Skeletal muscle tissue (tissue), 4 donors: ENCODE results near the gene KIR2DL4. TPM values are rescaled to one million over a fixed set of nuclear protein-coding genes. Genes with fewer than 3 reads are reported as not detected.
"Not testable (repeated sequence)": the region's sequence is repeated elsewhere in the genome, so short reads cannot be mapped to it uniquely, and the experiment has no call there.

Experiments used
- H3K27ac ChIP-seq: one replicate; pipeline ENCODE4 v1.7.0; 2013; ENCODE audit warnings: mild to moderate bottlenecking, low read depth, low read length, inconsistent platforms
- H3K27me3 ChIP-seq, 3 donors: one replicate each; pipeline ENCODE4 v1.7.0; 2013; ENCODE audit warnings: low read length in 3 of 3; ENCODE audit not compliant: control insufficient read depth in 3 of 3, insufficient read depth in 3 of 3
- H3K36me3 ChIP-seq, 3 donors: one replicate each; pipeline ENCODE4 v1.7.0; 2013; ENCODE audit warnings: low read length in 3 of 3; ENCODE audit not compliant: control insufficient read depth in 3 of 3, insufficient read depth in 3 of 3
- H3K4me1 ChIP-seq, 3 donors: one replicate each; pipeline ENCODE4 v1.7.0; 2013; ENCODE audit warnings: low read length in 3 of 3, mild to moderate bottlenecking in 3 of 3; ENCODE audit not compliant: control insufficient read depth in 3 of 3, insufficient read depth in 3 of 3
- H3K4me3 ChIP-seq, 3 donors: one replicate each; pipeline ENCODE4 v1.7.0; 2013; ENCODE audit warnings: low read length in 3 of 3
- H3K9ac ChIP-seq, 3 donors: one replicate each; pipeline ENCODE4 v1.7.0; 2013; ENCODE audit warnings: low read length in 3 of 3, mild to moderate bottlenecking in 3 of 3, moderate library complexity in 2 of 3, low read depth in 1 of 3
- H3K9me3 ChIP-seq, 3 donors: one replicate each; pipeline ENCODE4 v1.7.0; 2013; ENCODE audit warnings: low read length in 3 of 3; ENCODE audit not compliant: control insufficient read depth in 3 of 3
- total RNA-seq: library from RNA; depleted of rRNA; stranded (reverse); fragments of >200 nt; gene quantifications from one replicate; pipeline ENCODE4 v1.2.3, GENCODE V29; 2014
- donor health status: Osteomylitis.

The KIR2DL4 gene
- total RNA-seq, 1 donor from 2014 or later: not detected

- Histone ChIP-seq H3K27ac (no peak overlapping the region), H3K4me1 (no peaks in the 10 kb centered on the region), H3K9me3 (peaks cover 0 to 1% (median 0%) of the 10 kb centered on the region in 3 donors), H3K27me3 (no peaks in the 10 kb centered on the region), H3K4me3 (no peak overlapping the region), H3K9ac (no peak overlapping the region), H3K36me3 (no peaks in the 10 kb centered on the region)
Measured at GRCh38 chr19:54795758-54796157, 7.7 kb upstream of the KIR2DL4 start.

DNA sequence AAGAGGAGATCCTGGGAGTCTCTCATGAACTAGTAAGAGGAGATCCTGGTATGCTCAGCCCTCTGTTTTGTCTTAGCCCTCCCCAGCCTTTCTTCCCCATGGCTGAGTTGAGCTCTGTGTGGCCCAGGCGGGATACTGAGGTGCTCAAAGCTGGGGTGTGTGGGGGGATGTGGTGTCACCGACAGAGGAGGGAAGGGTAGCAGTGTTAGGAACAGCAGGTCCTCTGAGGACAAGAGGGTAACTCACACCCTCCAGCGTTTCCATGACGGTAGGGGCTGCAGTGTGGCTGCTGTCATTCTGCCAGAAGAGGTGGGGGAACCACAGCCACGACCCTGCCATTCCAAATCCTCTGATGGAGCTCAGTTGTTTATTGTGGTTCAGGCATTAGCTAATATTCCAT, 691 bp downstream of the KIR2DL4 start:
- H3K4me1 ChIP-seq: no peaks in the 10 kb centered on the region
- no peaks in the 10 kb centered on the region for H3K9me3 ChIP-seq
- H3K36me3 ChIP-seq: no peaks in the 10 kb centered on the region
- no peak overlapping the region for H3K9ac ChIP-seq
- no peak overlapping the region for H3K4me3 ChIP-seq
- H3K27me3 ChIP-seq: no peaks in the 10 kb centered on the region
- no peak overlapping the region for H3K27ac ChIP-seq

GRCh38 chr19:54804571-54804970, 1.2 kb downstream of the KIR2DL4 start:
- no peaks in the 10 kb centered on the region for H3K4me1 ChIP-seq
- H3K27ac ChIP-seq: no peak overlapping the region
- H3K4me3 ChIP-seq: no peak overlapping the region
- no peaks in the 10 kb centered on the region for H3K36me3 ChIP-seq
- no peaks in the 10 kb centered on the region for H3K27me3 ChIP-seq
- no peaks in the 10 kb centered on the region for H3K9me3 ChIP-seq
- no peak overlapping the region for H3K9ac ChIP-seq

DNA sequence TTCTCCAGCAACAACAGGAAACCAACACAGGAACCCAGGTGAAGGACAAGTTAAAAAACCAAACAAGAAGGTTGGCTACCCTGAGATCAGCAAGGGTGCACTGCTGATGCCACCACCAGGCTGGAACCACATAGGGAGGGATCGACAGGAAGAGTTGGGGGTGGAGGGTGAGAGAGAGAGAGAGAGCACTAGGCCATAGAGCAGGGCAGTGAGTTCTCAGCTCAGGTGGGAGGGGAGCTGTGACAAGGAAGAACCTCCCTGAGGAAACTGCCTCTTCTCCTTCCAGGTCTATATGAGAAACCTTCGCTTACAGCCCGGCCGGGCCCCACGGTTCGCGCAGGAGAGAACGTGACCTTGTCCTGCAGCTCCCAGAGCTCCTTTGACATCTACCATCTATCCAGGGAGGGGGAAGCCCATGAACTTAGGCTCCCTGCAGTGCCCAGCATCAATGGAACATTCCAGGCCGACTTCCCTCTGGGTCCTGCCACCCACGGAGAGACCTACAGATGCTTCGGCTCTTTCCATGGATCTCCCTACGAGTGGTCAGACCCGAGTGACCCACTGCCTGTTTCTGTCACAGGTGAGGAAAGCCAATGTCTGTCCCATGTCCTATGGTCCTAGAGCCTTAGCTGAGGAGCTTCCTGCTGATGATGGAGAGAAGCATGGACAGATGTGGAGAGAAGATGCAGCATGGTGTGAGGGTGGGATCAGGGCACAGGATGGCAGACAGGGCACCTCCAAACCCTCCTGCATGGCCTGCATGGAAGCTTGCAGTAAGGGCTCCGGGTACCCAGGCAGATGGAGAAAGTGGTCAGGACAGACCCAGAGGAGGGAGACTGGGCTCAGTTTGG, 2.5 kb downstream of the KIR2DL4 start:
- no peaks in the 10 kb centered on the region for H3K9me3 ChIP-seq
- no peaks in the 10 kb centered on the region for H3K27me3 ChIP-seq
- H3K4me1 ChIP-seq: no peaks in the 10 kb centered on the region
- no peaks in the 10 kb centered on the region for H3K36me3 ChIP-seq
- no peak overlapping the region for H3K9ac ChIP-seq
- H3K4me3 ChIP-seq: no peak overlapping the region
- H3K27ac ChIP-seq: no peak overlapping the region

DNA sequence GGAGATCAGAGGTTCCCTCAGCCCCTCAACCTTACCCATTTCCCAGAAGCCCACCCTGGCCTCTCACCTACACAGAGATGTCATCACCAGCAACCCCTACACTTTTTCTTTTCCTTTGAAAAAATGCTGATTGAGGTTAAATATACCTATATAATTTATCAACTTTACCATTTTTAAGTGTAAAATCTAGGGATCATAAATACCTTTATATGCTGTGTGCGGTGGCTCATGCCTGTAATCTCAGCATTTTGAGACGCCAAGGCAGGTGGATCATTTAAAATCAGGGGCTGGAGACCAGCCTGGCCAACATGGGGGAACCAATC, 3.1 kb downstream of the KIR2DL4 start:
- no peaks in the 10 kb centered on the region for H3K4me1 ChIP-seq
- no peak overlapping the region for H3K4me3 ChIP-seq
- H3K36me3 ChIP-seq: no peaks in the 10 kb centered on the region
- no peak overlapping the region for H3K9ac ChIP-seq
- H3K9me3 ChIP-seq: no peaks in the 10 kb centered on the region
- H3K27ac ChIP-seq: no peak overlapping the region
- H3K27me3 ChIP-seq: no peaks in the 10 kb centered on the region

DNA sequence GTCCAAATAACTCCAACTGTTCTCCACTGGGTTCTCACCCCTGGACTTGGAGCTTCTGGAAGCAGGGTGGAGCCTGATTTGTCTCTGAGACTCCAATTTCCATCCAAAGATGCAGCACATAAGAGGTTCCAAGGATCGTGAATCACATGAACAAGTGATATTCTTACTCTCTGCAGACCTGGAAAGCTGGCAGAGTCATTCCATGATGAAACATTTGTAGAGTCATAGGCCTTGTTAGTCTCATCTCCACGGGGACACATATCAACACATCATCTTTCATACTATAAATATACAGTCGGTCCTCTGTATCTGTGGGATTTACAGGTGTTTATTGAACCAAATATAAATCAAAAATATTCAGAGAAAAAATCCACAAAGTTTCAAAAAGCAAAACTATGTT, 11.2 kb downstream of the KIR2DL4 start:
- H3K27me3 ChIP-seq, H3K4me3 ChIP-seq, H3K9me3 ChIP-seq, H3K4me1 ChIP-seq, H3K27ac ChIP-seq, H3K36me3 ChIP-seq, H3K9ac ChIP-seq: not testable (repeated sequence)

GRCh38 chr19:54816251-54816650, 12.8 kb downstream of the KIR2DL4 start, which contains the start of gene KIR3DL1:
Gene KIR3DL1 (plus strand): TSS chr19:54816468.
- H3K9me3 ChIP-seq, H3K4me1 ChIP-seq, H3K27ac ChIP-seq, H3K4me3 ChIP-seq, H3K9ac ChIP-seq, H3K27me3 ChIP-seq, H3K36me3 ChIP-seq: not testable (repeated sequence)

DNA sequence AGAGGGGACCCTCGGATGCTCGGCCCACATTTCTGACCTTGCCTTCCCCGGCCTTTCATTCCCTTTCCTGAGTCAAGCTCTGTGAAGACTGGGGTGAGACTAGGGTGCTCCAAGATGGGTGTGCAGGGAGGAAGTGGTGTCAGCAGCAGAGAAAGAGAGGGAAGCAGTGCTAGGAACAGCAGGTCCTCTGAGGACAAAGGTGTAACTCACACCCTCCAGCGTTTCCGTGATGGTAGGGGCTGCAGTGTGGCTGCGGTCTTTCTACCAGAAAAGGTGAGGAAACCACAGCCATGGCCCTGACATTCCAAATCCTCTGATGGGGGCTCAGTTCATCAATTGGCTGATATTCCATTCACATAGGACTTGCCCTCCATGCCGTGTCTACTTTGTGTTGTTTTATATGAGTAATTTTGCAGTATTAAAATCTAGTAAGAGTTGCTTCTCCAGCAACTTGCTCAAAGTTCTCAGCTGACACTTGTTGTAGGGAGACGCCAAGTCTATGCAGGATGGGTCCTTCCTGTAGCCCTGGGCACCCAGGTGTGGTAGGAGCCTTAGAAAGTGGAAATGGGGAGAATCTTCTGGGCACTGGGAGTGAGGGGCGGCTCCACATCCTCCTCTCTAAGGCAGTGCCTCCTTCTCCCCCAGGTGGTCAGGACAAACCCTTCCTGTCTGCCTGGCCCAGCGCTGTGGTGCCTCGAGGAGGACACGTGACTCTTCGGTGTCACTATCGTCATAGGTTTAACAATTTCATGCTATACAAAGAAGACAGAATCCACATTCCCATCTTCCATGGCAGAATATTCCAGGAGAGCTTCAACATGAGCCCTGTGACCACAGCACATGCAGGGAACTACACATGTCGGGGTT, 14.5 kb downstream of the KIR2DL4 start:
- Histone ChIP-seq H3K4me1 (no peaks in the 10 kb centered on the region), H3K4me3 (no peak overlapping the region), H3K27me3 (no peaks in the 10 kb centered on the region), H3K27ac (no peak overlapping the region), H3K9ac (no peak overlapping the region), H3K36me3 (no peaks in the 10 kb centered on the region), H3K9me3 (no peaks in the 10 kb centered on the region)

DNA sequence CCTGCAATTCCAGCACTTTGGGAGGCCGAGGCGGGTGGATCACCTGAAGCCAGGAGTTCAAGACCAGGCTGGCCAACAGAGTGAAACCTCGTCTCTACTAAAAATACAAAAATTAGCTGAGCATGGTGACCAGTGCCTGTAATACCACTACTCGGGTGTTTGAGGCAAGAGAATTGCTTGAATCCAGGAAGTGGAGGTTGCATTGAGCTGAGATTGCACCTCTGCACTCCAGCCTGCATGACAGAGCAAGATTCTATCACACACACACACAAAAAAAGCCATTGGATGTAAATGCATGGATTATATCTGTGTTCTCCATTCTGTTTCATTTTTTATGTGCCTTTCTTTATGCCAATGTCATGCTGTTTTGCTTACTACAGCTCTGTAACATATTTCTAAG, 21.0 kb downstream of the KIR2DL4 start:
- H3K4me3 ChIP-seq, H3K36me3 ChIP-seq, H3K27ac ChIP-seq, H3K9me3 ChIP-seq, H3K9ac ChIP-seq, H3K27me3 ChIP-seq, H3K4me1 ChIP-seq: not testable (repeated sequence)

DNA sequence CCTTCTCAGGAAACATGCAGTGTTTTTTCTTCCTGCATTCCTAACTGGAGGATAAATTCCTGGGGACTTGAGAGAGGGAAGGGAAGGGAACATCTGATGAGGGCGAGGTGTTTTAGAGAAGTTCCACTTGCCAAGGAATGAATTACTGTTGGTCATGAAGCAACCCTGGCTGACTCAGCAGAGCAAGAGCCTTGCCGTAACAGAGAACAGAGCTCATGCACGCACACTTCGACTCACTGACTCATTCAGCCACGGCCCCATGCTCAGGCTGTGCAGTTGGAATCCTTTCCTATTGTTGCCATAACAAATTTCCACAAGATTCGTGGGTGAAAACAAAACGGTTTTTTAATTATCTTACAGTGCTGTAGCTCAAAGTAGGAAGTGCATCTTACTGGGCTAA, 21.9 kb downstream of the KIR2DL4 start:
- not testable (repeated sequence) for H3K9ac ChIP-seq, H3K4me1 ChIP-seq, H3K36me3 ChIP-seq, H3K27ac ChIP-seq, H3K9me3 ChIP-seq, H3K4me3 ChIP-seq, H3K27me3 ChIP-seq
